Measurements from ENCODE around the gene ABTB1.
"Not testable (repeated sequence)": the region's sequence is repeated elsewhere in the genome, so short reads cannot be mapped to it uniquely, and the experiment has no call there.

Gene ABTB1

GRCh38 chr3:127693336-127693843 is 20.6 kb downstream of the ABTB1 start:
- no peak for DNase-seq
- in situ Hi-C loops (cut with HindIII; ENCODE audit: low pct_ligation_motif_present, low pct_unique_long_range_greater_than_20kb, low sequenced_read_pairs): no loop called here

GRCh38 chr3:127694467-127695215 is 21.9 kb downstream of the ABTB1 start:
- in situ Hi-C loops (cut with HindIII; ENCODE audit: low pct_ligation_motif_present, low pct_unique_long_range_greater_than_20kb, low sequenced_read_pairs): no loop called here
- peak; percentile 39 for DNase-seq

GRCh38 chr3:127697551-127698240 is 24.9 kb downstream of the ABTB1 start:
- DNase-seq: peak; percentile 55
- in situ Hi-C loops (cut with HindIII; ENCODE audit: low pct_ligation_motif_present, low pct_unique_long_range_greater_than_20kb, low sequenced_read_pairs): no loop called here

GRCh38 chr3:127698286-127698685 is 25.5 kb downstream of the ABTB1 start:
- no peak for DNase-seq
- in situ Hi-C loops (cut with HindIII; ENCODE audit: low pct_ligation_motif_present, low pct_unique_long_range_greater_than_20kb, low sequenced_read_pairs): no loop called here

GRCh38 chr3:127698691-127699415 is 26.1 kb downstream of the ABTB1 start:
- DNase-seq: no peak
- in situ Hi-C loops (cut with HindIII; ENCODE audit: low pct_ligation_motif_present, low pct_unique_long_range_greater_than_20kb, low sequenced_read_pairs): no loop called here

GRCh38 chr3:127699416-127700300 is 26.9 kb downstream of the ABTB1 start:
- no peak for DNase-seq

GRCh38 chr3:127700406-127700805 is 27.7 kb downstream of the ABTB1 start:
- in situ Hi-C loops (cut with HindIII; ENCODE audit: low pct_ligation_motif_present, low pct_unique_long_range_greater_than_20kb, low sequenced_read_pairs): no loop called here
- DNase-seq: no peak

More at GRCh38 chr3:127699416-127700300, 26.9 kb downstream of the ABTB1 start:
- in situ Hi-C loops (cut with HindIII; ENCODE audit: low pct_ligation_motif_present, low pct_unique_long_range_greater_than_20kb, low sequenced_read_pairs): no loop called here

GRCh38 chr3:127701280-127701911 is 28.6 kb downstream of the ABTB1 start:
- in situ Hi-C loops (cut with HindIII; ENCODE audit: low pct_ligation_motif_present, low pct_unique_long_range_greater_than_20kb, low sequenced_read_pairs): no loop called here
- no peak for DNase-seq

GRCh38 chr3:127702151-127702578 is 29.4 kb downstream of the ABTB1 start:
- in situ Hi-C loops (cut with HindIII; ENCODE audit: low pct_ligation_motif_present, low pct_unique_long_range_greater_than_20kb, low sequenced_read_pairs): no loop called here
- DNase-seq: no peak

GRCh38 chr3:127704840-127705239 is 32.1 kb downstream of the ABTB1 start:
- in situ Hi-C loops (cut with HindIII; ENCODE audit: low pct_ligation_motif_present, low pct_unique_long_range_greater_than_20kb, low sequenced_read_pairs): not testable (repeated sequence)

GRCh38 chr3:127706312-127706711 is 33.6 kb downstream of the ABTB1 start:
- in situ Hi-C loops (cut with HindIII; ENCODE audit: low pct_ligation_motif_present, low pct_unique_long_range_greater_than_20kb, low sequenced_read_pairs): no loop called here
- no peak for DNase-seq

More at GRCh38 chr3:127704840-127705239, 32.1 kb downstream of the ABTB1 start:
- not testable (repeated sequence) for DNase-seq

GRCh38 chr3:127706785-127707351 is 34.1 kb downstream of the ABTB1 start:
- in situ Hi-C loops (cut with HindIII; ENCODE audit: low pct_ligation_motif_present, low pct_unique_long_range_greater_than_20kb, low sequenced_read_pairs): no loop called here
- no peak for DNase-seq

GRCh38 chr3:127707851-127708411 is 35.2 kb downstream of the ABTB1 start:
- in situ Hi-C loops (cut with HindIII; ENCODE audit: low pct_ligation_motif_present, low pct_unique_long_range_greater_than_20kb, low sequenced_read_pairs): no loop called here
- DNase-seq: no peak

GRCh38 chr3:127708837-127709236 is 36.1 kb downstream of the ABTB1 start:
- no peak for DNase-seq
- in situ Hi-C loops (cut with HindIII; ENCODE audit: low pct_ligation_motif_present, low pct_unique_long_range_greater_than_20kb, low sequenced_read_pairs): no loop called here

- no peak for DNase-seq
- in situ Hi-C loops (cut with HindIII; ENCODE audit: low pct_ligation_motif_present, low pct_unique_long_range_greater_than_20kb, low sequenced_read_pairs): no loop called here
Observed at GRCh38 chr3:127709320-127710060, 36.7 kb downstream of the ABTB1 start.

- in situ Hi-C loops (cut with HindIII; ENCODE audit: low pct_ligation_motif_present, low pct_unique_long_range_greater_than_20kb, low sequenced_read_pairs): no loop called here
- no peak for DNase-seq
Observed at GRCh38 chr3:127710155-127710941, 37.6 kb downstream of the ABTB1 start.
